Mammary epithelial cell (primary cell): ENCODE measurements around the gene TRIM63.

ENCODE experiments used
- EZH2 ChIP-seq: IDR thresholded peaks from 2 replicates; pipeline ENCODE4 v1.6.1; 2012; ENCODE audit warnings: low read length, inconsistent platforms, borderline replicate concordance
- TF ChIP-seq, protein P1 (sequence below), 2 donors: IDR thresholded peaks in 1 of 2; conservative IDR thresholded peaks in 1 of 2; 2 replicates each; pipeline ENCODE4 v1.5.1; 2011 to 2012; ENCODE audit warnings: inconsistent platforms in 2 of 2, low read length in 2 of 2, mild to moderate bottlenecking in 2 of 2, control low read depth in 1 of 2, low read depth in 1 of 2; ENCODE audit not compliant: insufficient read depth in 1 of 2; ENCODE audit errors: extremely low read depth in 1 of 2

DNA sequence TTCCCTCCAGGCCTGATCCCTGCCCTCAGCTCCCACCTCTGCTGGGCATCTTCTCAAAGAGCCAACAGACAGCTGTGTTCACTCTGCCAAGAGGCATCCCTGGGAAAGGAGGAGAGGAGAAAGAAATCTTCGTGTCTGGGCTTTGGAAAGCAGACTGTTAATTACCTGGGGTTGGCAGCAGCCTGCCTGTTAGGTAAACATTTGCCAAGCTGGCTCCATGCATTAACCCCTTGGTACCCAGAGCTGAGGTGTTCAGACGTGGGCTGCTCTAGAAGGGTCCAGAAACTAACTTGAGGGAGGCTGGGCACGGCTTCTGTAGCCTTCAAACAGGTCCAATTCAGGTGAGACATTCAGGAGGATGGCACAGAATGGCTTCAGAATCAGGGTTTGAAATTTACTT is 54.6 kb downstream of the TRIM63 start:
- TF ChIP-seq, protein P1, sequence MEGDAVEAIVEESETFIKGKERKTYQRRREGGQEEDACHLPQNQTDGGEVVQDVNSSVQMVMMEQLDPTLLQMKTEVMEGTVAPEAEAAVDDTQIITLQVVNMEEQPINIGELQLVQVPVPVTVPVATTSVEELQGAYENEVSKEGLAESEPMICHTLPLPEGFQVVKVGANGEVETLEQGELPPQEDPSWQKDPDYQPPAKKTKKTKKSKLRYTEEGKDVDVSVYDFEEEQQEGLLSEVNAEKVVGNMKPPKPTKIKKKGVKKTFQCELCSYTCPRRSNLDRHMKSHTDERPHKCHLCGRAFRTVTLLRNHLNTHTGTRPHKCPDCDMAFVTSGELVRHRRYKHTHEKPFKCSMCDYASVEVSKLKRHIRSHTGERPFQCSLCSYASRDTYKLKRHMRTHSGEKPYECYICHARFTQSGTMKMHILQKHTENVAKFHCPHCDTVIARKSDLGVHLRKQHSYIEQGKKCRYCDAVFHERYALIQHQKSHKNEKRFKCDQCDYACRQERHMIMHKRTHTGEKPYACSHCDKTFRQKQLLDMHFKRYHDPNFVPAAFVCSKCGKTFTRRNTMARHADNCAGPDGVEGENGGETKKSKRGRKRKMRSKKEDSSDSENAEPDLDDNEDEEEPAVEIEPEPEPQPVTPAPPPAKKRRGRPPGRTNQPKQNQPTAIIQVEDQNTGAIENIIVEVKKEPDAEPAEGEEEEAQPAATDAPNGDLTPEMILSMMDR (conservative IDR thresholded peaks at IDR 0.05 in 1 of 2, IDR thresholded peaks at IDR 0.05 in 1 of 2; ENCODE audit: extremely low read depth in 1 of 2, insufficient read depth in 1 of 2, low read depth in 1 of 2, low read length in 2 of 2): no peak
- TF ChIP-seq EZH2: no peak
